Kidney (tissue), 14 donors: Measurements from ENCODE around the gene CHID1. TPM values are rescaled to one million over a fixed set of nuclear protein-coding genes. Genes with fewer than 3 reads are reported as not detected.

Experiments used
- DNase-seq, 5 donors: peaks; one replicate each; pipeline ENCODE4 v3.0.0-alpha.2; 2013 to 2020
- FAIRE-seq: peaks from 2 replicates; lab custom pipeline; 2012; peaks lifted over from hg19 to GRCh38; lab: Jason Lieb, UNC
- H3K27ac ChIP-seq, 2 donors: one replicate each; pipeline ENCODE4 v1.7.0; 2013; ENCODE audit warnings: low read depth in 2 of 2, low read length in 2 of 2, inconsistent platforms in 1 of 2
- H3K27me3 ChIP-seq: one replicate; pipeline ENCODE4 v1.7.1; 2013; ENCODE audit warnings: low read length, inconsistent platforms; ENCODE audit not compliant: control insufficient read depth, insufficient read depth
- H3K36me3 ChIP-seq, 3 donors: one replicate each; pipeline versions ENCODE4 v1.7.0 to v1.7.1; 2013; ENCODE audit warnings: low read length in 3 of 3, control low read depth in 1 of 3, inconsistent platforms in 1 of 3; ENCODE audit not compliant: insufficient read depth in 3 of 3, control insufficient read depth in 2 of 3
- H3K4me1 ChIP-seq, 3 donors: one replicate each; pipeline versions ENCODE4 v1.7.0 to v1.7.1; 2013; ENCODE audit warnings: low read length in 3 of 3, inconsistent platforms in 1 of 3, low read depth in 1 of 3; ENCODE audit not compliant: control insufficient read depth in 2 of 3, insufficient read depth in 2 of 3
- H3K4me3 ChIP-seq, 3 donors: one replicate each; pipeline versions ENCODE4 v1.7.0 to v1.8.1; 2013; ENCODE audit warnings: low read length in 3 of 3, control low read depth in 1 of 3, inconsistent platforms in 1 of 3
- H3K9ac ChIP-seq, 3 donors: one replicate each; pipeline versions ENCODE4 v1.7.0 to v1.7.1; 2013; ENCODE audit warnings: low read length in 3 of 3, control low read depth in 1 of 3, inconsistent platforms in 1 of 3
- H3K9me3 ChIP-seq, 3 donors: one replicate each; pipeline versions ENCODE4 v1.7.0 to v1.7.1; 2013; ENCODE audit warnings: low read length in 3 of 3, control low read depth in 1 of 3, inconsistent platforms in 1 of 3; ENCODE audit not compliant: control insufficient read depth in 2 of 3, insufficient read depth in 1 of 3
- intact Hi-C: fragments of 100-400 bp; cut with DNase I; formaldehyde crosslinking; loops from one replicate; pipeline ENCODE4 v1.11.1; 2022
- polyA plus RNA-seq: library from polyadenylated mRNA; stranded (reverse); fragments of 350-450 nt; fragmentation: Illumina TruSeq; extraction: RNeasy Lipid Tissue Mini Kit (QIAGEN cat#74804); gene quantifications from one replicate; pipeline ENCODE4 v1.2.3, GENCODE V29; 2014; ENCODE audit warnings: low read depth, low replicate concordance; ENCODE audit not compliant: insufficient read depth
- total RNA-seq: library from RNA; stranded (reverse); fragmentation: NEBNext Ultra II Directional; extraction: Animal tissue kit (Norgen Biotek cat#: 25700); gene quantifications from one replicate; pipeline ENCODE4 v1.2.1, GENCODE V29; 2021
- TF ChIP-seq, protein P1 (sequence below): IDR thresholded peaks from 3 replicates; pipeline ENCODE4 v1.5.1; 2012; ENCODE audit warnings: mild to moderate bottlenecking, moderate library complexity, borderline replicate concordance; ENCODE audit not compliant: insufficient read depth; ENCODE audit errors: extremely low read depth
- donor health status: control.
- donor health status: control.
- donor health status: control.
- donor health status: control.
- donor health status: control.
- donor health status: DM: yes; HTN: yes; CAD: no.
- donor health status: Normal renal cell carcinoma (clear cell type).

CHID1 gene
- total and polyA plus RNA-seq, 2 donors from 2014 or later = 82.2 to 128 TPM

DNA sequence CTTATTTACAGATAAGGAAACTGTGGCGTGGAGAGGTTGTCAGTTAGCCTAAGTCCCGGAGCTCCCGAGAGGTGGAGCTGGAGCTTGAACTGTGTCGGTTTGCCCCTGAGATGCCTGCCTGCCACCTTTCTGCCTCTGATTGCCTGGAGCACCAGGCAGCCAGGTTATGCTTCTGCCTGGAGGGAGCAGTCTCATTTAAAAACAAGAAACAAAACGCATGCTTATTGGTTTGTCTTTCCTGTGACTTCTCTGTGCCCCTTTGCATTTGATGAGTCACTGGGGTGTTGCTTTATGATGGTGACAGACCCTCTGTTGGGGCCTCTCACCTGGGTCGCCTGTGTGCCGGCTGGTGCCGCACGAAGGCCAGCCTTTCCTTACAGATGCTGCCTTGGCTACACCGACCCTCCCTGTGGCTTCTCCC lies 27.2 kb upstream of the CHID1 start:
- H3K9ac ChIP-seq = no peak overlapping the region
- H3K36me3 ChIP-seq = no peaks in the 10 kb centered on the region
- H3K4me3 ChIP-seq = no peak overlapping the region
- DNase-seq (no peak), FAIRE-seq (no peak)
- TF ChIP-seq, protein P1, sequence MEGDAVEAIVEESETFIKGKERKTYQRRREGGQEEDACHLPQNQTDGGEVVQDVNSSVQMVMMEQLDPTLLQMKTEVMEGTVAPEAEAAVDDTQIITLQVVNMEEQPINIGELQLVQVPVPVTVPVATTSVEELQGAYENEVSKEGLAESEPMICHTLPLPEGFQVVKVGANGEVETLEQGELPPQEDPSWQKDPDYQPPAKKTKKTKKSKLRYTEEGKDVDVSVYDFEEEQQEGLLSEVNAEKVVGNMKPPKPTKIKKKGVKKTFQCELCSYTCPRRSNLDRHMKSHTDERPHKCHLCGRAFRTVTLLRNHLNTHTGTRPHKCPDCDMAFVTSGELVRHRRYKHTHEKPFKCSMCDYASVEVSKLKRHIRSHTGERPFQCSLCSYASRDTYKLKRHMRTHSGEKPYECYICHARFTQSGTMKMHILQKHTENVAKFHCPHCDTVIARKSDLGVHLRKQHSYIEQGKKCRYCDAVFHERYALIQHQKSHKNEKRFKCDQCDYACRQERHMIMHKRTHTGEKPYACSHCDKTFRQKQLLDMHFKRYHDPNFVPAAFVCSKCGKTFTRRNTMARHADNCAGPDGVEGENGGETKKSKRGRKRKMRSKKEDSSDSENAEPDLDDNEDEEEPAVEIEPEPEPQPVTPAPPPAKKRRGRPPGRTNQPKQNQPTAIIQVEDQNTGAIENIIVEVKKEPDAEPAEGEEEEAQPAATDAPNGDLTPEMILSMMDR = no peak
- intact Hi-C loops = no loop called here
- no peaks in the 10 kb centered on the region for H3K9me3 ChIP-seq
- peaks cover 3 to 58% (median 48%) of the 10 kb centered on the region in 3 donors for H3K4me1 ChIP-seq
- H3K27ac ChIP-seq = peak overlapping the region; percentile 57 to 61
- no peaks in the 10 kb centered on the region for H3K27me3 ChIP-seq

DNA sequence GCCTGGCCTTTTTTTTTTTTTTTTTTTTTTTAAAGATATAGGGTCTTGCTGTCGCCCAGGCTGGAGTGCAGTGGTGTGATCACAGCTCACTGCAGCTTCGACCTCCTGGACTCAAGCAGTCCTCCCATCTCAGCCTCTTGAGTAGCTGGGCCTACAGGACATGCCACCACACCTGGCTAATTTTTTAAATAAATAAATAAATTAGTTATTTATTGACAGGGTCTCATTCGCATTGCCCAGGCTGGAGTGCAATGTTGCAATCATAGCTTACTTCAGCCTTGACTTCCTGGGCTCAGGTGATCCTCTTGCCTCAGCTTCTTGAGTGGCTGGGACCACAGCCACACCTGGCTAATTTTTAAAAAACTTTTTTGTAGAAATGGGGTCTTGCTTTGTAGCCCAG lies 25.6 kb upstream of the CHID1 start:
- DNase-seq (no peak), FAIRE-seq (no peak)
- intact Hi-C loops = no loop called here
- no peaks in the 10 kb centered on the region for H3K9me3 ChIP-seq
- H3K4me1 ChIP-seq = peaks cover 3 to 62% (median 55%) of the 10 kb centered on the region in 3 donors
- H3K9ac ChIP-seq = no peak overlapping the region
- H3K27me3 ChIP-seq = no peaks in the 10 kb centered on the region
- H3K27ac ChIP-seq = peak overlapping the region; percentile 56 to 68
- TF ChIP-seq, protein P1 = no peak
- H3K4me3 ChIP-seq = no peak overlapping the region
- no peaks in the 10 kb centered on the region for H3K36me3 ChIP-seq

DNA sequence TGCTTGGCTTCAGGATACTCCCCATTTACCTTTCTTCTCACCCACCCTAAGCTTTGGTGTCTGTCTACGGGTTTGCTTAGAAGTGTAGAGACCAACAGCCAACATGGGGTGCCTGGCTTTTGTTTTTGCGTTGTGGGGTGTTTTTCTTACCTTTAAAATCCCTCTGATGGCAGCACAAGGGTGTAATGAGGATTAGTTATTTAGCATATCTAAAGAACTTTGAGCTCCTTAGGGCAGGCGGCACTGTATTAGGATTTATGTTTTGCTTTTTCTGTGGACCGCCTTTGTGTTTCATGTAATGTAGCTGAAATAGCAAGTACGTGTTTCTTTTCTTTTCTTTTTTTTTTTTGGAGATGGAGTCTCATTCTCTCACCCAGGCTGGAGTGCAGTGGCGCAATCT lies 23.9 kb upstream of the CHID1 start:
- TF ChIP-seq, protein P1 = no peak
- Histone ChIP-seq H3K9ac (no peak overlapping the region), H3K9me3 (no peaks in the 10 kb centered on the region), H3K27ac (peak overlapping the region; percentile 12 to 53), H3K4me3 (no peak overlapping the region), H3K36me3 (no peaks in the 10 kb centered on the region), H3K27me3 (no peaks in the 10 kb centered on the region), H3K4me1 (peaks cover 0 to 54% (median 49%) of the 10 kb centered on the region in 3 donors)
- no peak for FAIRE-seq
- intact Hi-C loops = no loop called here
- no peak for DNase-seq

DNA sequence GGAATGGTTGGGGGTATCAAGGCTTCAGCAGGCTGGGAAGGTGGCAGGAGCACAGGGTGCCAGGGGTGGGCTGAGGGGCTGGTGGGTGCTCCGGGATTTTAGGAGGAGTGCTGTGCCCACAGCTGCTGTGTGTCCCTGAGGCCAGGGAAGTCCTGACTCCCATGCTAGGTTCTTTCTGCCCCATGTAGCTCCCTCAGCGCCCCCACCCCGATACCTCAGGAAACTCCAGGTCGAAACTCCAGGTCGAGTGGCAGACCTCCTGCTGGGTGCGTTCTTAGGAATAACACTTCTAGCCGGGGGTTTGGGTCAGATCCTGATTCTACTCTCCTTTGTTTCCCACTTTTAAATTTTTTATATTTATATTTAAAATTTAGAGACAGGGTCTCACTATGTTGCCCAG lies 23.3 kb upstream of the CHID1 start:
- no peak for FAIRE-seq
- Histone ChIP-seq H3K4me3 (no peak overlapping the region), H3K4me1 (peaks cover 0 to 55% (median 54%) of the 10 kb centered on the region in 3 donors), H3K36me3 (no peaks in the 10 kb centered on the region), H3K27ac (peak overlapping the region; percentile 18 to 80), H3K9ac (peak overlapping the region in 1 of 3 donors; percentile 36), H3K9me3 (no peaks in the 10 kb centered on the region), H3K27me3 (no peaks in the 10 kb centered on the region)
- peak in 1 of 5 donors; percentile 45 for DNase-seq
- intact Hi-C loops = no loop called here
- TF ChIP-seq, protein P1 = no peak
